Measurements from ENCODE around the gene OTOP1.
"Not testable (repeated sequence)": the region's sequence is repeated elsewhere in the genome, so short reads cannot be mapped to it uniquely, and the experiment has no call there.

The OTOP1 gene

GRCh38 chr4:4164532-4165173, 62.1 kb downstream of the OTOP1 start:
- DNase-seq (ENCODE audit: low spot score): not testable (repeated sequence)

GRCh38 chr4:4162186-4162585, 64.5 kb downstream of the OTOP1 start:
- not testable (repeated sequence) for DNase-seq (ENCODE audit: low spot score)

GRCh38 chr4:4160956-4161665, 65.6 kb downstream of the OTOP1 start:
- DNase-seq (ENCODE audit: low spot score): not testable (repeated sequence)

- not testable (repeated sequence) for DNase-seq (ENCODE audit: low spot score)
These were observed 81.1 kb downstream of the OTOP1 start for GRCh38 chr4:4145622-4146021.

GRCh38 chr4:4143376-4143775, 83.4 kb downstream of the OTOP1 start:
- not testable (repeated sequence) for DNase-seq (ENCODE audit: low spot score)

- not testable (repeated sequence) for DNase-seq (ENCODE audit: low spot score)
These were observed 84.0 kb downstream of the OTOP1 start for GRCh38 chr4:4142679-4143078.

GRCh38 chr4:4141186-4141585, 85.5 kb downstream of the OTOP1 start:
- not testable (repeated sequence) for DNase-seq (ENCODE audit: low spot score)
